Left renal pelvis (tissue), 4 donors: Measurements from ENCODE around the gene CRYL1. TPM values are rescaled to one million over a fixed set of nuclear protein-coding genes. Genes with fewer than 3 reads are reported as not detected.

Source experiments
- DNase-seq, 4 donors: peaks; one replicate each; pipeline ENCODE4 v3.0.0-alpha.2; 2013; ENCODE audit warnings: low read depth in 4 of 4, low spot score in 3 of 4
- polyA plus RNA-seq, 4 donors: library from polyadenylated mRNA; unstranded; fragments of 120-200 nt; gene quantifications; one replicate each; pipeline ENCODE4 v1.2.1, GENCODE V29; 2013; ENCODE audit not compliant: insufficient read length in 4 of 4

CRYL1 gene
- polyA plus RNA-seq, 4 donors = 31.8 to 138 (median 121) TPM

GRCh38 chr13:20497006-20497775 is 28.5 kb downstream of the CRYL1 start:
- no peak for DNase-seq

GRCh38 chr13:20495087-20496023 is 30.3 kb downstream of the CRYL1 start:
- no peak for DNase-seq

- DNase-seq = no peak
Measured at GRCh38 chr13:20494656-20495055, 31.0 kb downstream of the CRYL1 start.

DNA sequence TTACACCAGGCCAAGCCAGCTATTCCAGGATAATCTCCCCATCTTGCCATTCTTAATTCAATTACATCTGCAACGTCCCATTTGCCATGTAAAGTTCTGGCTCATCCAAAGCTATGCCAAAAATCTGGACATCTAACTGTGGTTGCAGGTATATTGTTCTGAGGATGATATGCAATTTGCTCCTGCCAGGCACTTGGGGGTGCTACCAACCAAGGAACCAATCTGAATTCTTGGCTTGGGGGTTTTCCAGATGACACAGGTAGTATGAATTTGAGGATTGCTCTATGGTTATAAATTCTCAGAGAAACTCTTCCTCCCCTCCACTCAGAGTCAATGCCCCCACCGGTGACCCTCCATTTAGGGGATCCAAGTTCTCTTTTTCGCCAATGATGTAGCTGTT is 33.0 kb downstream of the CRYL1 start:
- no peak for DNase-seq

- DNase-seq = no peak
Measured at GRCh38 chr13:20491926-20492435, 33.7 kb downstream of the CRYL1 start.

DNA sequence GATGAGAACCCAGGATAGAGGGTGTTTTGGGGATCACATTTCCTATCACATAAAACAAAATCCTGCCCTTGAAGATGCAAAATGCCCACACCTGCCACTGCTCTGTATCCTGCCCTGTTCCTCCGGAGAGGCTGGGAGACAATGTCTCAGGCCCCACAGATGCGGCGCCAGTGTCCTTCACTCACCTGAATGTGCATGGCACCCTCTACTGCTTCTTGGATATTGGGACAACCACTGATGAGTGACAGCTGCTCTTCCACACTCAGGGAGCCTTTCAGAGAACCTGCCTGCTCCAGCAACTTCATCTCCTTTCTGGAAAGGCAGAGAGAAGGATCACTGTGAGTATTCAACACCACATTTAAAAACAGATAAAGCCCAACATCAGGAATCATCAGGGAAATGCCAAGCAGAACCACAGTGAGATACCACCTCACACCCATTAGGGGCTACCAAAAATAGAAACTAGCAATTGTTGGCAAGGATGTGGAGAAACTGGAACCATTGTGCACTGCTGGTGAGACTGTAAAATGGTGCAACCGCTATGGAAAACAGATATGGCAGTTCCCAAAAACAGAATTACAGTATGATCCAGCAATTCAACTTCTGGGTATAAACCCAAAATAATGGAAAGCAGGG is 36.4 kb downstream of the CRYL1 start:
- DNase-seq = no peak

DNA sequence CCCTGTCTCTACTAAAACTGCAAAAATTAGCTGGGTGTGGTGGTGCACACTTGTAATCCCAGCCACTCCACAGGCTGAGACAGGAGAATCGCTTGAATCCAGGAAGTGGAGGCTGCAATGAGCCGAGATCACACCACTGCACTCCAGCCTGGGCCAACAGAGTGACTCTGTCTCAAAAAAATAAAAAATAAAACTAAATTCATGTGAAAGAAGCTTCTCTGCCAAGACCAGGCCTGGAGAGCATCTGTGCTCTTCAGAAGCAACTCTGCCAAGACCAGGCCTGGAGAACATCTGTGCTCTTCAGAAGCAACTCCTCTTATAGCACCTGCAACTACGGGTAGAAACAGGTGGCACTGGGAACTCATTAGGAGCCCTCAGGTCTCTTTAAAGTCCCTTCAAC is 37.7 kb downstream of the CRYL1 start:
- DNase-seq = no peak

- DNase-seq = no peak
Measured at GRCh38 chr13:20482787-20483186, 42.9 kb downstream of the CRYL1 start.

DNA sequence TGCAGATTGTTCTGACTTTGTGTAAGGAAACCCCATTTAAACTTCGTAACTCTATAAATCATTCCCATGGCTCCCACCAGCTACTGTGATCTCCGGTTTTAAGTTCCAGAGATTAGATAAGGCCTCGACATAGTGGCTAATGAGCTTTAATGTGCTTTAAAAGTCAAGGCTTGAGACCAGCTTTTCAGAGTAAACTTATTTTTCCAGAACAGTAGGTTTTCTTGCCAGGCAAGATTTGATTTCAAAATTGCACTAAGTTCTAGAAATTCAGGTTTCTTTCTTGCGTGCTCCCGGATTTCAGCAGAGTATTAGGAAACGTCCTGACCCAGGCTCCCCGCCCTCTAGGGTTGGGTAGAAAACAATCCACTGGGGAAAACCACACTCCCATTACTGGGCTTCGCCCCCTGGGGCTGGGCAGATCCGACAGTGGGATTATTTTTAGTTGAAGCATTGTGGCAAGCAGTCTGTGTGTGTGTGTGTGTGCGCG is 43.3 kb downstream of the CRYL1 start:
- DNase-seq = no peak

- no peak for DNase-seq
Measured at GRCh38 chr13:20477394-20477793, 48.3 kb downstream of the CRYL1 start.

DNA sequence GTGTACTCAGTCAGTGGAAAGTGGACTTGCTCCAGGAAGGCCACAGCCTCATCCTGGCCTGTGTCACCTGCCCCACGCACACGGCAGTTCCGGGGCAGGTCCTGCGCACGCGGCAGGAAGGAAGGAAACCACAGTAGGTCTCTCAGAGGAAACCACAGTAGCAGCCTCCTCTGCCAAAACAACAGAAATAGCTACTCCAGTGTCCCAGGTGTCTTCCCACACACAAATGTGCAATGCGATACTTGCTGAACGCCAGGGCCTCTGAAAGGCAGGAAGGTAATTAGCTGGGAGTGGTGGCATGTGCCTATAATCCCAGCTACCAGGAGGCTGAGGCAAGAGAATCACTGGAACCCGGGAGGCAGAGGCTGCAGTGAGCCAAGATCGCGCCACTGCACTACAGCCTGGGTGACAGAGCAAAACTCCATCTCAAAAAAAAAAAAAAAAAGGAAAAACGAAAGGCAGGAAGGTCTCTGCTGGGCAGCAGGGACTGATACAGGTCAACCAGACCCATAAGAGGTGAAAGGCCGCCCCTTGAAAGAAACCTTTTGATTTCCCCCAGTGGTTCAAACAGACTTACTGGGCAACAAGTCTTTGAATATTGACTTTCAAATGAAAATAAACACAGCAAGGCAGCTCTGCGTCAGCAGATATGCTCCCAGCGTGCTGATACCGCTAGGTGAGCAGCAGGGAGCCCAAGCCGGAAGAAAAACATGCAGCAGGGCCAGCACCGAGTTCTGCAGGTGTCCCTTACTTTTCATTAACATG is 49.5 kb downstream of the CRYL1 start:
- DNase-seq = no peak

DNA sequence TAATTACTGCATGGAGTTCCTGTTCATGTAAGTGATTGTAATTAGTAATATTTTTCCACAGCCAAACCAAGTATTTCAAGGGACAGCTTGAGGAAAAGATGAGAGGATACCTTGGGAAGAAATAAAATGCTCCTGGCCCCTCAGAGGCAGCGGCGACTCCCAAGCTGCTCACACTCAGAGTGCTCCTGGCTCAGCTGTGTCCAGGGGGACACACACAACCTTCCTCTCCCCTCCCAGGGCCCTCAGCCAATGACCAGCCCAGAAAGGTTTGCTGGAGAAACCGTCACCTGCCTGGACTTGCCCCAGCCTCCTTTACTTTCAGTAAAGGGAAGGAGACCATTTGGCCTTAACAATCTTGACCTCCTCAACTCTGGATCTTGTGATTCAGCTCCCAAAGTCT is 51.1 kb downstream of the CRYL1 start:
- DNase-seq = no peak

DNA sequence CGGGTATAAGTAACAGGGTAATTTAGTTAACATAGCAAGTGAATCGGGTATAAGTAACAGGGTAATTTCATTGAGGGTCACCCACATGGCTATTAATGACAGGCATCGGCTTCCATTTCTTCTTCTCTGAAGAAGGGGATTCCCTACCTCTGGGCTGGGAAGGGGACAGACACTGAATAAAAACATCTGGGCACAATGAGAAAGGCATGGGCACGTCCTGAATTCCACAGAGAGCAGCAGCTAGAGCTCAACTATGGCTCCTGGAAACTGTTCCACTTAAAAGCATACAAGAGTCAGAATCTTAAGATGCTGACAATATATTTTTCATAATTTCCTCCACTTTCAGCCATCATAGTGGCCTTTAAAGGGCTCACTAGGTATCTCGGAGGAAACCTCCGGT is 51.8 kb downstream of the CRYL1 start:
- no peak for DNase-seq

DNA sequence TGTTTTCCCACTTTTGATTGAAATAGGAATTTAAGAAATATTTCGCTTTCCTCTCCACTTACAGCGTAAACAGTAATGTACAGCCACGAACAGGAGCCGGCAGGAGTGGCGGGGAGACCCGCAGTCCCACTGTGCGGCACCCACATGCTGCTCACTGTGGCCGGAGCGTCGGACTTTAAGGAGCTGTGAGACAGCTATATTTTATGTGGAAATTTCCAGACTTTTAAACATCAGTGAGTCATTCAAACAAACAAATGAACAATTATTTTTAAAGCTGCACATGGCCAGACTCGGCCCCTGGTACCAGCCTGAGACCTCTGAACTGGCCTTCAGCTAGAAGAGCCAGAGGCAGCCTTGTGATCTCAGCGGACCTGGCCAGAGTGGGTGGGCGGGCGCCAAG is 52.5 kb downstream of the CRYL1 start:
- no peak for DNase-seq

DNA sequence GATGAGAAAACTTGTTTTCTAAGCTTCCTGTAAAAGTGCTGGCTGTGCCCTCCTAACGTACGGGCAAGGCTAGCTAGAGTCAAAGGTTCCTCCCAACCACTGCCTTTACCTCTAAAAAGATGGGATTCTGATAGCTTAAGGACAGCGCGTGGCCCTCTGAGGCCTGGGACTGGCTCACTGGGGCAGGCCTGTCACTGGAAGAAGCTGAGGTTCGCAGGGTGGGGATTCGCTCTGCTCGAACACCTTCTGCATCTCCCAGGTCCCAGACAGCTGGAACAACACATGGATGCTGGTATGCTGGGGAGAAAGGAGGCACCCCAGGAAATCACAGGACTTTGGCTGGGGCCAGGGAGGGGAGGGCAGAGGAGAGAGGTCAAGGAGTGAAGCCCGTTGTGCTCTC is 53.1 kb downstream of the CRYL1 start:
- no peak for DNase-seq

- DNase-seq = no peak
Measured at GRCh38 chr13:20470136-20470535, 55.5 kb downstream of the CRYL1 start.

GRCh38 chr13:20466371-20466770 is 59.3 kb downstream of the CRYL1 start:
- DNase-seq = no peak

GRCh38 chr13:20465218-20465879 is 60.3 kb downstream of the CRYL1 start:
- DNase-seq = no peak

- DNase-seq = no peak
Measured at GRCh38 chr13:20462921-20463320, 62.7 kb downstream of the CRYL1 start.

- no peak for DNase-seq
Measured at GRCh38 chr13:20462533-20462915, 63.1 kb downstream of the CRYL1 start.
